ENCODE results near the gene SLC35F4.

SLC35F4 gene

DNA sequence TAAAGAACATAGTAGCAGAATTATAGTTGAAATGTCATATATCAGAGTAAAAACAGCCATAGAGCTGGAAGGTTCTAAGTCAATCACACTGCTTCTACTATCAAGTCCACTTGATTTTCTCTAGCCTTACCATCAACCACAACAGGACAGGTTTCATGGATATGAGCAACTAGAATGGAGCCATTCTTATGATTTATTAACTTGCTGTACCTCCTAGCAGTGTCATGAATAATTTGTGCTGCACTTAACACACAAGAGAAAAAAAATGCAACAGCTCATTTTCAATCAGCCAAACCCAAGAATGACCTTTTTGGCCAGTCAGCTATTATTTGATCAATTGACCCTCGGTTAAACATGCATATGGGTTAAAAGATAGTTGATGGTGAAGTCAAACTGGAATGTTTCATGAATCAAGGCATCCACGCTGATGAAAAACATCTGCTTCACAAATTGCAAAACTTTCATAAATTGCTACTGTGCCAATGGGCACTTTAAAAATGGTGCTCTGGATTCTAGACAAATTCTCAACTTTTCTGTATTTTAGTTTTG lies 316.8 kb downstream of the SLC35F4 start:
- H3K36me3 ChIP-seq (ENCODE audit: control insufficient read depth, insufficient read depth, low read length): no peaks in the 10 kb centered on the region
- H3K4me1 ChIP-seq: no peaks in the 10 kb centered on the region
- TF ChIP-seq, protein P1, sequence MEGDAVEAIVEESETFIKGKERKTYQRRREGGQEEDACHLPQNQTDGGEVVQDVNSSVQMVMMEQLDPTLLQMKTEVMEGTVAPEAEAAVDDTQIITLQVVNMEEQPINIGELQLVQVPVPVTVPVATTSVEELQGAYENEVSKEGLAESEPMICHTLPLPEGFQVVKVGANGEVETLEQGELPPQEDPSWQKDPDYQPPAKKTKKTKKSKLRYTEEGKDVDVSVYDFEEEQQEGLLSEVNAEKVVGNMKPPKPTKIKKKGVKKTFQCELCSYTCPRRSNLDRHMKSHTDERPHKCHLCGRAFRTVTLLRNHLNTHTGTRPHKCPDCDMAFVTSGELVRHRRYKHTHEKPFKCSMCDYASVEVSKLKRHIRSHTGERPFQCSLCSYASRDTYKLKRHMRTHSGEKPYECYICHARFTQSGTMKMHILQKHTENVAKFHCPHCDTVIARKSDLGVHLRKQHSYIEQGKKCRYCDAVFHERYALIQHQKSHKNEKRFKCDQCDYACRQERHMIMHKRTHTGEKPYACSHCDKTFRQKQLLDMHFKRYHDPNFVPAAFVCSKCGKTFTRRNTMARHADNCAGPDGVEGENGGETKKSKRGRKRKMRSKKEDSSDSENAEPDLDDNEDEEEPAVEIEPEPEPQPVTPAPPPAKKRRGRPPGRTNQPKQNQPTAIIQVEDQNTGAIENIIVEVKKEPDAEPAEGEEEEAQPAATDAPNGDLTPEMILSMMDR (IDR thresholded peaks at IDR 0.05): no peak
- no peaks in the 10 kb centered on the region for H3K9me3 ChIP-seq (ENCODE audit: control insufficient read depth, low read length)
- H3K27me3 ChIP-seq (ENCODE audit: control insufficient read depth, insufficient read depth, low read length): no peaks in the 10 kb centered on the region
- no peak overlapping the region for H3K4me3 ChIP-seq (ENCODE audit: low read depth, low read length)
- no peaks in the 10 kb centered on the region for H3K79me2 ChIP-seq
- H3K4me2 ChIP-seq (ENCODE audit: low read length): no peak overlapping the region
- H2AFZ ChIP-seq: no peak overlapping the region
- no peak overlapping the region for H3K27ac ChIP-seq
- no peak overlapping the region for H3K9ac ChIP-seq

DNA sequence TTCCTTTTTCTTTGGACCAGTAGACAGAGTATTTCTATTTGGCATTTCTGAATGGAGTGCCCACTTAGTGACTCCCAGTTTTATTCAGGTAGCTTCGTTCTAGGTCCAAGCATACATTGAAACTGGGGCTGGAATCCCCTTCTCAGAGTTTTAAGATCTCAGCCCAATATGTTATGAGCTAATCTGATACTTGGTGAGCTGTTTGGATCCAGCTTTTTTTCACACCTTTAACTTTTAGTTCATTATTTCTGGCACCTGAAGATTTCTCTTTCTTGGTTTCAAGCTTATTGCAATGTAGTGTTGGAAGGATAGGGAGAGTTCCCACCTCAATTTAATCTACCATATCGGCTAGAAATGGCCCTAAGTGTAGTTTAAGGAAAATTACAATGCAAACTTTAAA lies 318.8 kb downstream of the SLC35F4 start:
- H3K4me1 ChIP-seq: no peaks in the 10 kb centered on the region
- H2AFZ ChIP-seq: no peak overlapping the region
- no peak overlapping the region for H3K9ac ChIP-seq
- H3K27ac ChIP-seq: no peak overlapping the region
- H3K4me3 ChIP-seq (ENCODE audit: low read depth, low read length): no peak overlapping the region
- no peaks in the 10 kb centered on the region for H3K9me3 ChIP-seq (ENCODE audit: control insufficient read depth, low read length)
- TF ChIP-seq, protein P1 (IDR thresholded peaks at IDR 0.05): no peak
- H3K27me3 ChIP-seq (ENCODE audit: control insufficient read depth, insufficient read depth, low read length): no peaks in the 10 kb centered on the region
- no peak overlapping the region for H3K4me2 ChIP-seq (ENCODE audit: low read length)
- no peaks in the 10 kb centered on the region for H3K79me2 ChIP-seq
- H3K36me3 ChIP-seq (ENCODE audit: control insufficient read depth, insufficient read depth, low read length): no peaks in the 10 kb centered on the region

DNA sequence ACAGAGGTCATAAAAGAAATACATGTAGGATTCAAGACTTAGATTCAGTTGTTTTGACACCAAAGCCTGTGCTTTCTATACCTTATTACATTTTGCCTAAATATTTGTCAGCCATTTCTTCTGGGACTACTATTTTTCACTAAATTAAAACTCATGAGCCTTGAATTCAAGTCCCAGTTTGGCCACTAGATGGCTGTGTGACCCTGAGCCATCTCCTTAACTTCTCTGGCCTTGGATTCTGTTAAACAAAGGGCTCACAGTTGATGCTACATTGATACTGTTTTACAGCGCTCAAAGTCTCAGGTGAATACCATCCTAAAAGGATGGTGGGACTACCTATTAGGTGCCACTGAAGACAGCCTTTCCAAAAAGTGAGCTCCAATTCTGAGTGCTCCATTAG lies 332.7 kb downstream of the SLC35F4 start:
- H3K79me2 ChIP-seq: no peaks in the 10 kb centered on the region
- H3K4me2 ChIP-seq (ENCODE audit: low read length): no peak overlapping the region
- H2AFZ ChIP-seq: no peak overlapping the region
- no peaks in the 10 kb centered on the region for H3K36me3 ChIP-seq (ENCODE audit: control insufficient read depth, insufficient read depth, low read length)
- no peak overlapping the region for H3K4me3 ChIP-seq (ENCODE audit: low read depth, low read length)
- H3K9me3 ChIP-seq (ENCODE audit: control insufficient read depth, low read length): no peaks in the 10 kb centered on the region
- no peak overlapping the region for H3K9ac ChIP-seq
- H3K4me1 ChIP-seq: no peaks in the 10 kb centered on the region
- TF ChIP-seq, protein P1 (IDR thresholded peaks at IDR 0.05): no peak
- H3K27ac ChIP-seq: no peak overlapping the region
- H3K27me3 ChIP-seq (ENCODE audit: control insufficient read depth, insufficient read depth, low read length): no peaks in the 10 kb centered on the region

DNA sequence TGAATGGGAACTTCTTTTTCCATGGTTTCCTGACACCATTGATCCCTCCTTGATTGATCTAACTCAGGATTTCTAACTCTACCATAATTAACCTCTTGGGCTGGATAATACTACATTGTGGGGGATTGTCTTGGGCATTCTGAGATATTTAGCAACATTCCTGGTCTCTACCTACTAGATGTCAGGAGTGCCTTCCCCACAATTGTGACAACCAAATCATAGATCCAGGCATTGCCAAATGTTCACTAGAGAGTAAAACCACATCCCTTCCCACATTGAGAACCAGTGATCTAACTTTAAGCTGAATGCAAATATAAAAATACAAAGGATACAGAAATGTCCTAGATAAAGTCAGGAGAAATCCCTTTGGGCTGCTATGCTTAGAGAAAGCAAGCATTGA lies 335.3 kb downstream of the SLC35F4 start:
- H3K4me2 ChIP-seq (ENCODE audit: low read length): no peak overlapping the region
- no peaks in the 10 kb centered on the region for H3K79me2 ChIP-seq
- no peaks in the 10 kb centered on the region for H3K27me3 ChIP-seq (ENCODE audit: control insufficient read depth, insufficient read depth, low read length)
- no peaks in the 10 kb centered on the region for H3K9me3 ChIP-seq (ENCODE audit: control insufficient read depth, low read length)
- H3K4me1 ChIP-seq: no peaks in the 10 kb centered on the region
- no peaks in the 10 kb centered on the region for H3K36me3 ChIP-seq (ENCODE audit: control insufficient read depth, insufficient read depth, low read length)
- no peak overlapping the region for H3K27ac ChIP-seq
- H3K9ac ChIP-seq: no peak overlapping the region
- no peak overlapping the region for H2AFZ ChIP-seq
- TF ChIP-seq, protein P1 (IDR thresholded peaks at IDR 0.05): no peak
- H3K4me3 ChIP-seq (ENCODE audit: low read depth, low read length): no peak overlapping the region

DNA sequence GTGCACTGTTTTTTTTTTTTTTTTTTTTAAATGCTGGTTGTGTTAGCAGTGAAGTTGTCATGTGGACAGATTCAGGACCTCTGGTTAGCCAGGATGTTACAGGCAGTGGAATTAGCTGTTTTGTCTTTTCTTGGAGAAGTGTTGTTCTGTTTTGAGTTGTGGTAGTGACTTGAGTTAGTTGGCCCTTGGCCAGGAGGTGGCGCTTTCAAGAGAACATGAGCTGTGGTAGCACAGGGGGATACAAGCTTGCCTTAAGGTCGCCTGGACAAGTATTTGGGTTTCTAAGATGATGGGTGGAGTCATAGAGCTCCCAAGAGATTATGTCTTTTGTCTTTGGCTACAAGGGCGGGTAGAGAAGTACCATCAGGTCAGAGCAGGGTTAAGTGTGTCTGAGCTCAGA lies 338.9 kb downstream of the SLC35F4 start:
- Histone ChIP-seq H3K79me2 (no peaks in the 10 kb centered on the region), H3K27me3 (ENCODE audit: control insufficient read depth, insufficient read depth, low read length) (no peaks in the 10 kb centered on the region), H3K36me3 (ENCODE audit: control insufficient read depth, insufficient read depth, low read length) (no peaks in the 10 kb centered on the region), H3K4me2 (ENCODE audit: low read length) (no peak overlapping the region), H3K9me3 (ENCODE audit: control insufficient read depth, low read length) (no peaks in the 10 kb centered on the region), H2AFZ (no peak overlapping the region), H3K9ac (no peak overlapping the region), H3K4me1 (no peaks in the 10 kb centered on the region), H3K27ac (no peak overlapping the region), H3K4me3 (ENCODE audit: low read depth, low read length) (no peak overlapping the region)
- TF ChIP-seq, protein P1 (IDR thresholded peaks at IDR 0.05): no peak

Measured in parathyroid adenoma (tissue), 2 donors.